HepG2 (cell line): ENCODE data around the gene CDK14. TPM values are rescaled to one million over a fixed set of nuclear protein-coding genes. Genes with fewer than 3 reads are reported as not detected.

Experiments
- ATAC-seq: fragments of 200-7000 bp; cut with Tn5 transposase; 3 replicates; pipeline ENCODE4 v1.9.1; 2020; ENCODE audit warnings: mild to moderate bottlenecking, moderate library complexity
- BruUV-seq: library from RNA; stranded (reverse); fragments of 400-500 nt; replicated peaks from 2 replicates; lab custom pipeline; 2021; lab: Mats Ljungman, UMichigan
- CTCF ChIA-PET: fragments of 300-600 bp; formaldehyde crosslinking; extraction: SDS; loops from one replicate; lab custom pipeline; 2021; ENCODE audit warnings: low total read pairs, inconsistent platforms, low intra/inter-chr PET ratio; lab: Yijun Ruan, JAX
- POLR2A ChIA-PET: fragments of 350-600 bp; sonication (Branson Sonifier 250); formaldehyde crosslinking; loops from one replicate; lab custom pipeline; 2020; ENCODE audit warnings: antibody characterized with exemption, inconsistent platforms; lab: Yijun Ruan, JAX
- DNase-seq: peaks from one replicate; pipeline ENCODE4 v3.0.0-alpha.2; 2015; ENCODE audit warnings: low spot score
- FAIRE-seq: peaks from 3 replicates; lab custom pipeline; 2011; peaks lifted over from hg19 to GRCh38; lab: Jason Lieb, UNC
- H2AFZ ChIP-seq: one replicate; pipeline ENCODE4 v1.6.1; 2011; ENCODE audit warnings: low read length, inconsistent platforms
- H3K27ac ChIP-seq: fragments of 300-600 bp; 3 replicates; pipeline ENCODE4 v1.8.0; 2011; ENCODE audit warnings: mixed run types, mild to moderate bottlenecking, mixed read lengths, low read length, inconsistent platforms; ENCODE audit not compliant: insufficient read depth; ENCODE audit errors: extremely low read length
- H3K27me3 ChIP-seq, 2 experiments: fragments of 200-600 bp in 1 of 2; 2 replicates in 1 of 2; 3 replicates in 1 of 2; pipeline versions ENCODE4 v1.6.0 to v1.8.0; 2011; ENCODE audit warnings: low read length in 2 of 2, mild to moderate bottlenecking in 2 of 2, moderate library complexity in 2 of 2, inconsistent platforms in 1 of 2; ENCODE audit not compliant: insufficient read depth in 2 of 2, control insufficient read depth in 1 of 2
- H3K36me3 ChIP-seq, 2 experiments: fragments of 200-600 bp in 1 of 2; replicated peaks in 1 of 2; 2 replicates in 1 of 2; 3 replicates in 1 of 2; pipeline versions ENCODE4 v1.5.1 to v1.8.0; 2011; ENCODE audit warnings: low read length in 2 of 2, inconsistent platforms in 1 of 2; ENCODE audit not compliant: insufficient read depth in 2 of 2, control insufficient read depth in 1 of 2
- H3K4me1 ChIP-seq: 2 replicates; pipeline ENCODE4 v1.5.1; 2012; ENCODE audit warnings: low read length, inconsistent platforms; ENCODE audit not compliant: insufficient read depth
- H3K4me2 ChIP-seq: 2 replicates; pipeline ENCODE4 v1.6.0; 2011; ENCODE audit warnings: low read depth, low read length, inconsistent platforms
- H3K4me3 ChIP-seq, 3 experiments: fragments of 200-600 bp in 1 of 3; sonication (generic), shearing (Covaris generic) in 1 of 3; replicated peaks in 1 of 3; 2 replicates each; pipeline ENCODE4 v1.5.1; 2011 to 2016; ENCODE audit warnings: low read length in 3 of 3, inconsistent platforms in 2 of 3, low read depth in 2 of 3, mild to moderate bottlenecking in 2 of 3, control low read depth in 1 of 3, mixed read lengths in 1 of 3; ENCODE audit not compliant: insufficient read depth in 1 of 3
- H3K79me2 ChIP-seq: one replicate; pipeline ENCODE4 v1.6.1; 2011; ENCODE audit warnings: low read length, inconsistent platforms; ENCODE audit not compliant: insufficient read depth
- H3K9ac ChIP-seq: 2 replicates; pipeline ENCODE4 v1.6.0; 2011; ENCODE audit warnings: mild to moderate bottlenecking, low read depth, low read length, inconsistent platforms; ENCODE audit not compliant: insufficient read depth
- H3K9me3 ChIP-seq: 2 replicates; pipeline ENCODE4 v1.5.1; 2012; ENCODE audit warnings: mild to moderate bottlenecking, low read length
- H4K20me1 ChIP-seq: 2 replicates; pipeline ENCODE4 v1.6.0; 2011; ENCODE audit warnings: inconsistent platforms, mild to moderate bottlenecking, low read length, moderate library complexity; ENCODE audit not compliant: insufficient read depth
- EEA1 ChIP-seq: sonication (generic); formaldehyde crosslinking; IDR thresholded peaks from 2 replicates; pipeline ENCODE4 v1.5.1; 2020; ENCODE audit warnings: mild to moderate bottlenecking, missing genetic modification reagents, borderline replicate concordance
- EED ChIP-seq: sonication (generic); formaldehyde crosslinking; IDR thresholded peaks from 2 replicates; pipeline ENCODE4 v1.5.0; 2020; ENCODE audit warnings: mild to moderate bottlenecking, missing genetic modification reagents
- KDM1A ChIP-seq: IDR thresholded peaks from 2 replicates; pipeline ENCODE4 v1.6.1; 2016; ENCODE audit warnings: missing compliant biosample characterization
- MAFF ChIP-seq: IDR thresholded peaks from 2 replicates; pipeline ENCODE4 v1.6.1; 2011; ENCODE audit warnings: low read depth, low read length, improper control_type of control experiment
- MAFK ChIP-seq, 2 experiments: IDR thresholded peaks in 1 of 2; conservative IDR thresholded peaks in 1 of 2; 2 replicates each; pipeline ENCODE4 v1.6.1; 2011; ENCODE audit warnings: improper control_type of control experiment in 2 of 2, low read length in 2 of 2
- POLR2G ChIP-seq: fragments of 200-400 bp; formaldehyde crosslinking; IDR thresholded peaks from 2 replicates; pipeline ENCODE4 v1.6.1; 2018; ENCODE audit warnings: mild to moderate bottlenecking, low read depth, low read length, moderate library complexity
- SOX13 ChIP-seq, 3 experiments: fragments of 450-650 bp in 1 of 3; sonication (generic) in 1 of 3; formaldehyde crosslinking in 1 of 3; IDR thresholded peaks in 2 of 3; conservative IDR thresholded peaks in 1 of 3; 2 replicates each; pipeline versions ENCODE4 v1.5.0 to v1.6.1; 2016 to 2020; ENCODE audit warnings: antibody characterized with exemption in 1 of 3, mild to moderate bottlenecking in 1 of 3, missing compliant biosample characterization in 1 of 3, missing genetic modification reagents in 1 of 3, moderate library complexity in 1 of 3
- TBX2 ChIP-seq: sonication (generic); formaldehyde crosslinking; IDR thresholded peaks from 2 replicates; pipeline ENCODE4 v1.5.0; 2020; ENCODE audit warnings: missing genetic modification reagents, mild to moderate bottlenecking, borderline replicate concordance
- ZNF180 ChIP-seq: sonication (generic); formaldehyde crosslinking; IDR thresholded peaks from 2 replicates; pipeline ENCODE4 v1.4.0; 2020; ENCODE audit warnings: low read depth, missing genetic modification reagents, borderline replicate concordance
- WGBS: methylation state at CpG from one replicate; pipeline ENCODE4 v1.1.6; 2017; ENCODE audit warnings: low lambda C conversion rate; 5-methylcytosine and 5-hydroxymethylcytosine counted together
- in situ Hi-C: cut with HindIII; loops from 2 replicates; pipeline ENCODE4 v1.10.0; 2017; ENCODE audit warnings: low pct_unique_long_range_greater_than_20kb; ENCODE audit not compliant: extremely low pct_ligation_motif_present
- intact Hi-C: fragments of 100-400 bp; cut with micrococcal nuclease; formaldehyde crosslinking; loops from one replicate; pipeline ENCODE4 v1.10.0; 2022; ENCODE audit not compliant: unreplicated experiment
- polyA plus RNA-seq, 8 experiments: library from polyadenylated mRNA; depleted of rRNA in 3 of 8; stranded (reverse) in 7 of 8; unstranded in 1 of 8; fragments of >200 nt; fragmentation: Illumina TruSeq in 4 of 8; extraction: Trizol in 4 of 8; gene quantifications; 2 replicates each; pipeline versions ENCODE4 v1.2.1 to v1.2.3, GENCODE V29; 2011 to 2016; ENCODE audit warnings: low read depth in 4 of 8, missing spikeins in 1 of 8, mixed read lengths in 1 of 8; ENCODE audit not compliant: insufficient read depth in 1 of 8
- total RNA-seq, 5 experiments: library from RNA; depleted of rRNA; stranded (reverse); fragments of >200 nt; fragmentation: Illumina TruSeq; extraction: Trizol; gene quantifications; 2 replicates each; pipeline ENCODE4 v1.2.3, GENCODE V29; 2016; ENCODE audit warnings: low read depth in 1 of 5
- TF ChIP-seq, protein P1 (sequence below): sonication (generic); formaldehyde crosslinking; IDR thresholded peaks from 2 replicates; pipeline ENCODE4 v1.4.0; 2020; ENCODE audit warnings: missing genetic modification reagents

CDK14 gene
- total and polyA plus RNA-seq, 2 of the 13 experiments (the other 11 are each of a cell fraction or from before 2014, with no cell fraction given): 0.26 to 0.71 TPM

GRCh38 chr7:90984692-90985091 is 388.6 kb downstream of the CDK14 start:
- Histone ChIP-seq H3K79me2 (no peaks in the 10 kb centered on the region), H2AFZ (no peak overlapping the region), H4K20me1 (no peaks in the 10 kb centered on the region), H3K4me1 (no peaks in the 10 kb centered on the region), H3K27ac (no peak overlapping the region), H3K4me2 (no peak overlapping the region), H3K36me3 (no peaks in the 10 kb centered on the region), H3K9ac (no peak overlapping the region), H3K9me3 (no peaks in the 10 kb centered on the region), H3K27me3 (no peaks in the 10 kb centered on the region), H3K4me3 (no peak overlapping the region)
- in situ Hi-C loops: no loop called here
- TF ChIP-seq MAFK (conservative IDR thresholded peaks at IDR 0.05 in 1 of 2, IDR thresholded peaks at IDR 0.05 in 1 of 2; ENCODE audit: low read length in 2 of 2) (peak; percentile 87), SOX13 (IDR thresholded peaks at IDR 0.05) (no peak), SOX13 (CRISPR knock-in tag; conservative IDR thresholded peaks at IDR 0.05 in 1 of 2, IDR thresholded peaks at IDR 0.05 in 1 of 2) (no peak), MAFF (peak; percentile 82), ZNF180 (CRISPR knock-in tag) (no peak)
- no TSS peak for BruUV-seq
- ChIA-PET POLR2A (no interaction called here), CTCF (no interaction called here)
- DNase-seq: no peak
- intact Hi-C loops: no loop called here
- 8% methylated on average over 1 of the region's 1 CpG for WGBS
- no peak for FAIRE-seq
- ATAC-seq: no peak

- Histone ChIP-seq H3K27ac (no peak overlapping the region), H3K4me2 (no peak overlapping the region), H3K9ac (no peak overlapping the region), H3K36me3 (no peaks in the 10 kb centered on the region), H3K79me2 (no peaks in the 10 kb centered on the region), H3K4me1 (no peaks in the 10 kb centered on the region), H3K9me3 (no peaks in the 10 kb centered on the region), H4K20me1 (no peaks in the 10 kb centered on the region), H3K4me3 (no peak overlapping the region), H3K27me3 (no peaks in the 10 kb centered on the region), H2AFZ (no peak overlapping the region)
- POLR2A ChIA-PET: no interaction called here
- no TSS peak for BruUV-seq
- intact Hi-C loops (no loop called here), in situ Hi-C loops (no loop called here)
- no peak for FAIRE-seq
- CTCF ChIA-PET: no interaction called here
- 0% methylated on average over 1 of the region's 1 CpG for WGBS
- TF ChIP-seq, protein P1, sequence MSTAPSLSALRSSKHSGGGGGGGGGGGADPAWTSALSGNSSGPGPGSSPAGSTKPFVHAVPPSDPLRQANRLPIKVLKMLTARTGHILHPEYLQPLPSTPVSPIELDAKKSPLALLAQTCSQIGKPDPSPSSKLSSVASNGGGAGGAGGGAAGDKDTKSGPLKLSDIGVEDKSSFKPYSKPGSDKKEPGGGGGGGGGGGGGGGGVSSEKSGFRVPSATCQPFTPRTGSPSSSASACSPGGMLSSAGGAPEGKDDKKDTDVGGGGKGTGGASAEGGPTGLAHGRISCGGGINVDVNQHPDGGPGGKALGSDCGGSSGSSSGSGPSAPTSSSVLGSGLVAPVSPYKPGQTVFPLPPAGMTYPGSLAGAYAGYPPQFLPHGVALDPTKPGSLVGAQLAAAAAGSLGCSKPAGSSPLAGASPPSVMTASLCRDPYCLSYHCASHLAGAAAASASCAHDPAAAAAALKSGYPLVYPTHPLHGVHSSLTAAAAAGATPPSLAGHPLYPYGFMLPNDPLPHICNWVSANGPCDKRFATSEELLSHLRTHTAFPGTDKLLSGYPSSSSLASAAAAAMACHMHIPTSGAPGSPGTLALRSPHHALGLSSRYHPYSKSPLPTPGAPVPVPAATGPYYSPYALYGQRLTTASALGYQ (CRISPR knock-in tag): no peak
- TF ChIP-seq KDM1A (CRISPR knock-in tag) (no peak), POLR2G (no peak), EEA1 (no peak), EED (CRISPR knock-in tag) (no peak), TBX2 (CRISPR knock-in tag) (no peak)
- ATAC-seq: no peak
- DNase-seq: no peak
Measured at GRCh38 chr7:90988516-90988915, 392.4 kb downstream of the CDK14 start.
